ENCODE measurements around the gene PROX1.

The PROX1 gene

GRCh38 chr1:213987927-213988506 is at the start of gene PROX1:
TSS of gene PROX1 (plus strand) at chr1:213987973. CDS start at chr1:213996536, 8,563 bp downstream.
- DNase-seq (ENCODE audit: low read depth): no peak

DNA sequence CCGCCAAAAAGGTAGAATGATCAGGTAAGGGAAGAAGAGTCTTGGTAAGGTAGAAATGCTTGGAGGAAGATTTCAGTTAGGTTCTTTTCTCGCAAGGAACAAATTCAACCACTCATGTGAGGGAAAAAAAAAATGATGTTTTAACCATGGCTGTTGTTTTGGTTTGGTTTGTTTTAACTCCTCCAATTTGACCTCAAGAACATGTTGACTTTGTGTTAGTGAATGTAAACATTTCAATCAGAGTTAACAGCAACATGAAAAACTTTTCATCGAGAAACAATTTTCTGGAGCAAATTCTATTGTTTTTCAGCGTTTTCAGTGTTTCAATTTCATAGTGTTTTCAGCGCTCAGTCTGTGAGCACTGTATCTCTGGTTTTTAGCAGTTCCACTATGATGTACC is 49.0 kb upstream of the PROX1 start:
- DNase-seq (ENCODE audit: low read depth): no peak

- no peak for DNase-seq (ENCODE audit: low read depth)
Measured at GRCh38 chr1:213939888-213940287, 47.9 kb upstream of the PROX1 start.

GRCh38 chr1:213940947-213941346 is 46.8 kb upstream of the PROX1 start:
- no peak for DNase-seq (ENCODE audit: low read depth)

GRCh38 chr1:213942061-213942460 is 45.7 kb upstream of the PROX1 start:
- DNase-seq (ENCODE audit: low read depth): no peak

- no peak for DNase-seq (ENCODE audit: low read depth)
Measured at GRCh38 chr1:213947200-213947801, 40.5 kb upstream of the PROX1 start.

- DNase-seq (ENCODE audit: low read depth): no peak
Measured at GRCh38 chr1:213951876-213952275, 35.9 kb upstream of the PROX1 start.

DNA sequence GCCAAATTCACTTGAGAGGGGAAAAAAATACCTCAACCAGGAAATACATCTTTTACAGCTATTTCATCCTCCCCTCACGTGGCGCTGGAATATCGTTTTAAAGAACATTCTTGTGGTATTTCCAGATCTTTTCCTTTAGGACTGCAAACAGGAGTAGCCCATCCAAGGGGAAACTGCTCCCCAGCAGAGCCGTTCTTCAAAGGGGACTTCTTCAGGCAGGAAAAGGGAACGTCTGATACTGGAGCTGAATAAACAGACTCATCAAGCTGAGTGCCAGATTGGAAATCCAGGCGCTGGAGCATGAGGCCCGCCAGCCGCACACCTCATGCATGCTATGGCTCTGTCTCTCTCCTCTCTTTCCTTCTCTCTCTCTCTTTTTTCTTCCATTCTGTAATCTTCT is 34.0 kb upstream of the PROX1 start:
- no peak for DNase-seq (ENCODE audit: low read depth)

DNA sequence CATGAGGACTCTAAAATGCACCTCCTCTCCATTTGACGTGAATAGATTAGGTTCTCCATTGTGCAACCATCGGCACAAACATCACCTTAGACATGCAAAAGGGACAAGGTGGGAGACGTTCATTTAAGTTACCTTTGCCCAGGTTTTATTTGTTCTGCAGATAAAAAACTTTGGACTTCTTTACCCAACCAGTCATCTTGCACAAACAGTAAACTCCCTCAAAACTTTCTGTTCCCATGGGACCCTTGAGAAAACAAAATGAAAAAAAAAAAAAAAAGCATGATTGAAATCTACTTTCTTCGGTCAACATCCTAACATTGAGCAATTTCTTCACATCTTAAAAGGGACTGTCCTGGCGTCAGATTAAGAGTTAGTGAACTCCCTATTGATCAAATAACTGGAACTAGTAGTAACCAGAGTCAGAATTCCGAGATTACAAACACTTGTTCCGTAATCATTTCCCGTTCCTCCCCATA is 31.4 kb upstream of the PROX1 start:
- no peak for DNase-seq (ENCODE audit: low read depth)

DNA sequence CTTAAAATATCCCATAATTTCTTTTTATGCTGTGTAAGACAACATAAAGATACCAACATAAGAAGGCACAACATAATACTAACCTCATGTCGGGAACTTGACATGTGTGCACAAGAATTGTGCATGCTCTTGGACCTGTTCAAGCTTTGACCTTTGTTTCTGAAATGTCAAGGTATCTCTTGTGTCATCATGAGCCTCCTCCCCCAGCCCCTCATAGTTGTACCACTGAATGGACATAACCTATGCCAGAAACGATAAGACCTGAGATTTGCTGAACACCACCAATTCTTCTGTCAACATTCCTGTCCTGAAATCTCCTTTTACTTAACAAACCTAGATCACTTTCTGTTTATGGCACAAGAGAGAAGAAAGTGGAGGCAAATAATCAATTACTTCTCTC is 29.4 kb upstream of the PROX1 start:
- DNase-seq (ENCODE audit: low read depth): no peak

GRCh38 chr1:213960963-213961362 is 26.8 kb upstream of the PROX1 start:
- no peak for DNase-seq (ENCODE audit: low read depth)

GRCh38 chr1:213962508-213962907 is 25.3 kb upstream of the PROX1 start:
- DNase-seq (ENCODE audit: low read depth): no peak

- no peak for DNase-seq (ENCODE audit: low read depth)
Measured at GRCh38 chr1:213966122-213966521, 21.7 kb upstream of the PROX1 start.

- no peak for DNase-seq (ENCODE audit: low read depth)
Measured at GRCh38 chr1:213968146-213968825, 19.5 kb upstream of the PROX1 start.

GRCh38 chr1:213969958-213970555 is 17.7 kb upstream of the PROX1 start:
- no peak for DNase-seq (ENCODE audit: low read depth)

DNA sequence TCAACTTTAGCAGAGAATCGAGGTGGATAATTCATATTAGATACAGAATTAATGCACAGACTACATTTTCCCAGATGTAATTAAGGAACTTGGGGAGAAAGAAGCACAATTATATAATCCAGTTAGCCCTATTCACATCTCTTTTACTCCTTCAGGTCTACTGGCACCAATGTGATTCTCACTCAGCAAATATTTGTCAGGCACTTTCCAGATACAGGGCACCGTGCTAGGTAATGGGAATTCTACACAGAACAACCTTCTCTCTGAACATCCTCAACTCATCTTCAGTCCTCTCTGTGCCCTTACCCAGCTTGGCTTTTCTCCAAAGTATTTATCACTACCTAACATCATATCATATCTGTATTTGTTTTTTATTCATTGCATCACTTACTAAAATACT is 15.6 kb upstream of the PROX1 start:
- DNase-seq (ENCODE audit: low read depth): no peak

DNA sequence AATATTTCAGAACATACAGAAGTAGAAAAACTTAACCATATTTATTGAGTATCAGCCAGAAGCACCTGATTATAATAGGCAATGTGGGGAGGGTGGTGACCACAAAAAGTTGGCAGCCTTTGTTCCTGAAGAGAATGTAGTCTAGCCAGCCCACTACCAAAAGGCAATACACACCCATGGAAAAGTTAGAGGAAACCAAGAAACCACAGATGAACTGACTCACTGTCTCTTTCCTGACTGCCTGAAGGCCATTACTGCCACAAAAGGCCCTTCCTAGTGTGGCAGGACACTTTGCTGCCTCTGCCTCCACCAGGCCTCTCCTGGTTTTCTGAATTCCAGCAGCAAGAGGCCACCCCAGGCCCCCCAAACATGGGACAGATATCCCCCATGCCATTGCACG is 14.6 kb upstream of the PROX1 start:
- DNase-seq (ENCODE audit: low read depth): no peak

DNA sequence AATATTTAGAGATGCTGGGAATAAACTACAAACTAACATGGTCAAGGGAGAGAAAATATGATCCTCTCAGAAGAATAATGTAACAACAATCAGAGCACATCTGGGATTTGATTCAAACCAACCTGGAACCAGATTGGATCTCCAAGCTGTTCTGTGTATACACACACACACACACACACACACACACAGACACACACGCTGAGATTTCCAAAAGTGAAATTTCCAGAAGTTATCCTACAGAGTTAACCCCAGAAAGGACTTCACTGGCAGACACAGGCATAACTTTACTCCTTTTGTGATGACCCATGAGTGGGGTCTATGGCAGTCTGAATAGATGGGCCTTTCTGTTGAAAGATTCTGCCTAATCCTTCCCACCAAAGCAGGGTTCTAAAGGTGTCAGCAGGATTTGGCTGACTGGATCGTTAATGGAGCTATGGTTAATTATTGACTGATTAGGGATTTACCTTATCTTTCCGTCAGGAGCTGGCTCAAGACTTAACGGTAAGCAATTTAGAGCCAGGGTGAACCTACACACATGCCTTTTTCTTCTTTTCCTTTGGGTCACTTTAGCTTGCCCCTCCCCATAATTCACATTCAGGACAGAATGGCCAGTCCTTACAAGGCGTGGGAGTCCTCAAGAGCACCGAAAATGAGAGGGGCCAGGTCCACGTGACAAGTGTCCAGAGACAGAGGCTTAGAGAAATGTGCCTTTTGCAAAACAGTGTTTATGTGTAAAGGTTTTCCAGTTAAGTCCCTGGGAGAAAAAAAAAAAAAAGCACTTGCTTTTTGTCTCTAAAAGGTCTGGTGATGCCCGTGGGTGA is 10.9 kb upstream of the PROX1 start:
- no peak for DNase-seq (ENCODE audit: low read depth)

- DNase-seq (ENCODE audit: low read depth): no peak
Measured at GRCh38 chr1:213977486-213977842, 10.3 kb upstream of the PROX1 start.

DNA sequence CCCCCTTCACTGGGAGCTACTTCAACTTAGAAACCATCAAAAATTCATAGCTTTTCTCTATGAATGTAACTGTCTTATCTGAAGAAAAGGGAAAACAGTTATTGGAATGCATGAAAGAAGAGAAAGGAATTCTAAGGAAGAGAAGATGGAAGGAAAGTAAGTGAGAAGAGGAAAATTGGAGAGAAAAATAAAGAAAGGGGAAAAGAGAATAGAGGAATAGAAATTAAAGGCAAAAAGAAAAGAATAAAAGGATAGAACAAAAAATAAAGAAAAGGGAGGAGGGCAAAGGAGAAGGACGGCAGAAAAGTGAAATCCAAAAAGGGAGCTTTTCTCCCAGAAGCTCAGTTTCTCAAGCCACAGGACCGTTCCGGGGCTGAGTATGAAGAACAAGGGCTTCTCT is 9.9 kb upstream of the PROX1 start:
- no peak for DNase-seq (ENCODE audit: low read depth)

DNA sequence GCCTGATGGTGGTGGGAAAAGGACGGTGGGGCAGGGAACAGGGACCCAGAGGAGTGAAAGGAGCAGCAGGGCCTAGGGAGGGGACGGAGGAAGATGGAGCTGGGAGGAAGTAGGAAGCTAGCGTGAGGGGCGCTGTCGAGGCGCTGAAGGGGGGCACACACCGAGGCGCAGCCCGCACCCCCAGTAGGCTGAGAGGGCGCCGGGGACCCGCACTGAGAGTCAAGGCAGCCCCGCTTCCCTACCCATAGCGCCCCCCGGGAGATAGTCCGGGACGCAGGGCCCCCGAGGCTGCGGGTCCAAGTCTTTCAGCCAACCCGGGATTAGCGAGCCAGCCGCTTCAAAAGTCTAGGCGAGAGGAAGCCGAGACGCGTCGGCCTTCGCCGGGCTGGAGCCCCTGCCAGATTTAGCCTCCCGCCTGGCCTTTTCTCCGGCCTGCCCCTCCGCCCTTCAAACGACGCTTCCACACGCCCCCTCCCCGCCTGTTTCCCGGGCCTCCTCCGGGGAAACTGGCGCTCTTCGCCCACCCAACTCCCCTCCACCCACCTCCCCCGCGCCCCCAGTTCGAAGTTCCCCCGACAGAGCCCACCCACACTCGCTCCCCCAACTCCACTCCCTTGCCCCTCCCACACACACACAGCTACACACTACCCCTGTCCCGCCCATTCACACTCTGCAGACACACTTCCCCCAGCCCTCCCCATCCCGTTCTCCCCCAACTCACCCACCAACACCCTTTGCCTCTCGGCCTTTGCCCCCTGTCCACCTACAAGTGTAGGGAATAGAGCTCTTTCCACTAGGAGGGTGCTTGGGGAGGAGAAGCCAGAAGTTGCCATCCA is 7.8 kb upstream of the PROX1 start:
- DNase-seq (ENCODE audit: low read depth): no peak
